ENCODE results near the gene RIPOR1. TPM values are rescaled to one million over a fixed set of nuclear protein-coding genes. Genes with fewer than 3 reads are reported as not detected.
A peak's percentile ranks its signal among the peaks of the same experiment; 100 is the strongest.

The RIPOR1 gene
- total RNA-seq, 1 experiment from 2014 or later = 14.8 TPM

- DNase-seq = no peak
- Histone ChIP-seq H3K36me3 (ENCODE audit: low read depth, low read length) (0 out of 2 replicates have a peak, but pooled peaks cover 5% of the 10 kb centered on the region), H3K27me3 (ENCODE audit: low read length) (no peaks in the 10 kb centered on the region), H3K27ac (ENCODE audit: low read length) (no peak overlapping the region), H3K79me2 (ENCODE audit: low read length) (peaks cover 72% of the 10 kb centered on the region), H4K20me1 (ENCODE audit: low read length) (0 out of 2 replicates have a peak, but pooled peaks cover 9% of the 10 kb centered on the region), H3K9me3 (ENCODE audit: low read length) (no peaks in the 10 kb centered on the region), H3K9me2 (replicated peaks; ENCODE audit: low read length) (no peaks in the 10 kb centered on the region), H2AFZ (ENCODE audit: low read length) (no peak overlapping the region), H3K4me1 (ENCODE audit: insufficient read depth, low read length) (peaks cover 11% of the 10 kb centered on the region), H3K4me2 (ENCODE audit: low read length) (no peak overlapping the region), H3K9ac (ENCODE audit: low read length) (no peak overlapping the region), H3F3A (ENCODE audit: low read length, unreplicated experiment) (no peaks in the 10 kb centered on the region), H3K4me3 (ENCODE audit: low read length) (no peak overlapping the region)
- ChIA-PET CTCF (no interaction called here), POLR2A (ENCODE audit: unreplicated experiment) (no interaction called here)
- TF ChIP-seq EZH2phosphoT487 (IDR thresholded peaks at IDR 0.05; ENCODE audit: borderline replicate concordance, low read length) (no peak), CTCF (conservative IDR thresholded peaks at IDR 0.05; ENCODE audit: low read depth, low read length) (no peak), EZH2 (IDR thresholded peaks at IDR 0.05; ENCODE audit: low read length, unreplicated experiment) (no peak)
- no peak for ATAC-seq
- intact Hi-C loops (cut with micrococcal nuclease) = no loop called here
- no TSS peak for BruUV-seq (replicated peaks)
These were observed 65.1 kb downstream of the RIPOR1 start for GRCh38 chr16:67593701-67594100.

GRCh38 chr16:67594256-67594915, 65.8 kb downstream of the RIPOR1 start:
- H4K20me1 ChIP-seq (ENCODE audit: low read length) = 0 out of 2 replicates have a peak, but pooled peaks cover 9% of the 10 kb centered on the region
- ChIA-PET POLR2A (ENCODE audit: unreplicated experiment) (no interaction called here), CTCF (no interaction called here)
- no peaks in the 10 kb centered on the region for H3F3A ChIP-seq (ENCODE audit: low read length, unreplicated experiment)
- BruUV-seq (replicated peaks) = no TSS peak
- peaks cover 75% of the 10 kb centered on the region for H3K79me2 ChIP-seq (ENCODE audit: low read length)
- H3K27me3 ChIP-seq (ENCODE audit: low read length) = no peaks in the 10 kb centered on the region
- H3K36me3 ChIP-seq (ENCODE audit: low read depth, low read length) = 0 out of 2 replicates have a peak, but pooled peaks cover 4% of the 10 kb centered on the region
- no peak overlapping the region for H3K9ac ChIP-seq (ENCODE audit: low read length)
- DNase-seq (peak; percentile 2), ATAC-seq (no peak; the same call in 1 of the 2 replicates)
- peaks cover 11% of the 10 kb centered on the region for H3K4me1 ChIP-seq (ENCODE audit: insufficient read depth, low read length)
- intact Hi-C loops (cut with micrococcal nuclease) = no loop called here
- no peaks in the 10 kb centered on the region for H3K9me3 ChIP-seq (ENCODE audit: low read length)
- H2AFZ ChIP-seq (ENCODE audit: low read length) = no peak overlapping the region
- no peak overlapping the region for H3K4me3 ChIP-seq (ENCODE audit: low read length)
- no peak overlapping the region for H3K4me2 ChIP-seq (ENCODE audit: low read length)
- no peaks in the 10 kb centered on the region for H3K9me2 ChIP-seq (replicated peaks; ENCODE audit: low read length)
- no peak overlapping the region for H3K27ac ChIP-seq (ENCODE audit: low read length)
- no peak for TF ChIP-seq CTCF (conservative IDR thresholded peaks at IDR 0.05; ENCODE audit: low read depth, low read length)
- no peak for TF ChIP-seq EZH2phosphoT487 (IDR thresholded peaks at IDR 0.05; ENCODE audit: borderline replicate concordance, low read length)
- TF ChIP-seq EZH2 (IDR thresholded peaks at IDR 0.05; ENCODE audit: low read length, unreplicated experiment) = no peak

GRCh38 chr16:67594956-67595355, 66.3 kb downstream of the RIPOR1 start:
- no peaks in the 10 kb centered on the region for H3K9me3 ChIP-seq (ENCODE audit: low read length)
- H3K4me1 ChIP-seq (ENCODE audit: insufficient read depth, low read length) = peaks cover 11% of the 10 kb centered on the region
- no peaks in the 10 kb centered on the region for H3F3A ChIP-seq (ENCODE audit: low read length, unreplicated experiment)
- ATAC-seq (peak; percentile 65), DNase-seq (peak; percentile 55)
- H3K27ac ChIP-seq (ENCODE audit: low read length) = no peak overlapping the region
- no peak overlapping the region for H3K4me2 ChIP-seq (ENCODE audit: low read length)
- H3K9me2 ChIP-seq (replicated peaks; ENCODE audit: low read length) = no peaks in the 10 kb centered on the region
- peaks cover 76% of the 10 kb centered on the region for H3K79me2 ChIP-seq (ENCODE audit: low read length)
- H3K4me3 ChIP-seq (ENCODE audit: low read length) = no peak overlapping the region
- intact Hi-C loops (cut with micrococcal nuclease) = no loop called here
- H3K9ac ChIP-seq (ENCODE audit: low read length) = no peak overlapping the region
- no peaks in the 10 kb centered on the region for H3K36me3 ChIP-seq (ENCODE audit: low read depth, low read length)
- POLR2A ChIA-PET (ENCODE audit: unreplicated experiment) = no interaction called here
- TF ChIP-seq EZH2phosphoT487 (IDR thresholded peaks at IDR 0.05; ENCODE audit: borderline replicate concordance, low read length) (no peak), EZH2 (IDR thresholded peaks at IDR 0.05; ENCODE audit: low read length, unreplicated experiment) (no peak), CTCF (conservative IDR thresholded peaks at IDR 0.05; ENCODE audit: low read depth, low read length) (no peak)
- H2AFZ ChIP-seq (ENCODE audit: low read length) = no peak overlapping the region
- H3K27me3 ChIP-seq (ENCODE audit: low read length) = no peaks in the 10 kb centered on the region
- CTCF ChIA-PET = interaction anchor here (0.6 to 0.7 kb wide), 2 partner anchors 104 to 491 kb away, joined by 3 to 18 read pairs; no protein-coding TSS in a partner anchor
- 0 out of 2 replicates have a peak, but pooled peaks cover 9% of the 10 kb centered on the region for H4K20me1 ChIP-seq (ENCODE audit: low read length)
- BruUV-seq (replicated peaks) = no TSS peak

Data from PC-3 (cell line).